Sigmoid colon (tissue), 4 donors: Measurements from ENCODE around the gene USP38.

ENCODE experiments used
- CTCF ChIP-seq, 4 experiments: fragments of 450-650 bp in 3 of 4; fragments of 200-600 bp in 1 of 4; IDR thresholded peaks; one replicate each; pipeline ENCODE4 v1.5.1; 2016 to 2019; ENCODE audit warnings: antibody characterized with exemption in 4 of 4, mild to moderate bottlenecking in 3 of 4, moderate library complexity in 2 of 4
- EP300 ChIP-seq, 4 donors: sonication (generic); formaldehyde crosslinking; IDR thresholded peaks; one replicate each; pipeline ENCODE4 v1.6.1; 2017; ENCODE audit warnings: antibody characterized with exemption in 4 of 4
- POLR2A ChIP-seq, 2 donors: fragments of 450-650 bp; IDR thresholded peaks; one replicate each; pipeline ENCODE4 v1.6.1; 2016; ENCODE audit warnings: antibody characterized with exemption in 2 of 2, mild to moderate bottlenecking in 2 of 2, moderate library complexity in 2 of 2
- POLR2AphosphoS5 ChIP-seq, 4 donors: sonication (generic); formaldehyde crosslinking; IDR thresholded peaks; one replicate each; pipeline ENCODE4 v1.6.1; 2017; ENCODE audit warnings: antibody characterized with exemption in 4 of 4

- TF ChIP-seq CTCF (IDR thresholded peaks at IDR 0.05) (no peak), POLR2AphosphoS5 (IDR thresholded peaks at IDR 0.05) (no peak), POLR2A (IDR thresholded peaks at IDR 0.05) (no peak), EP300 (IDR thresholded peaks at IDR 0.05) (no peak)
These were observed 58.3 kb downstream of the USP38 start for GRCh38 chr4:143243041-143243440.
